Measurements from ENCODE around the gene EGFR.

DNA sequence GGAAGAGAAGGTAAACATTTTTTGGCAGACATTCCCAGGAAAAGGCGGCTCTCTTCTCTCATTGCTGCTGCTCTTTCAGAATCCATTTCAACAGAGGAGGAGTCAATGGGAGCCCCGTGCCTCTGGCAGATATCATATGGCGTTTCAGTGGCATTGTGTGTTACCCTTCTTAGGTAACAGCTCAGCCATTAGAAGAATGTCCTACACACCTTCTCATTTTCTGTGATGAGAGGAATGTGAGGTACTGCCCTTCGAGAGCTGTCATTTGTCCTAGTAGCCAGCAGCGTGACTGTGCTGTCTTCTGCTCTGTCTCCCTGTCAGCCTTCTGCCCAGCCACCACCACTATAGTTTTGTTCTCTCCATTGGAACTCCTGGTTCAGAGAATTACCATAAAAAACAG, 102.4 kb downstream of the EGFR start:
- TF ChIP-seq, protein P1, sequence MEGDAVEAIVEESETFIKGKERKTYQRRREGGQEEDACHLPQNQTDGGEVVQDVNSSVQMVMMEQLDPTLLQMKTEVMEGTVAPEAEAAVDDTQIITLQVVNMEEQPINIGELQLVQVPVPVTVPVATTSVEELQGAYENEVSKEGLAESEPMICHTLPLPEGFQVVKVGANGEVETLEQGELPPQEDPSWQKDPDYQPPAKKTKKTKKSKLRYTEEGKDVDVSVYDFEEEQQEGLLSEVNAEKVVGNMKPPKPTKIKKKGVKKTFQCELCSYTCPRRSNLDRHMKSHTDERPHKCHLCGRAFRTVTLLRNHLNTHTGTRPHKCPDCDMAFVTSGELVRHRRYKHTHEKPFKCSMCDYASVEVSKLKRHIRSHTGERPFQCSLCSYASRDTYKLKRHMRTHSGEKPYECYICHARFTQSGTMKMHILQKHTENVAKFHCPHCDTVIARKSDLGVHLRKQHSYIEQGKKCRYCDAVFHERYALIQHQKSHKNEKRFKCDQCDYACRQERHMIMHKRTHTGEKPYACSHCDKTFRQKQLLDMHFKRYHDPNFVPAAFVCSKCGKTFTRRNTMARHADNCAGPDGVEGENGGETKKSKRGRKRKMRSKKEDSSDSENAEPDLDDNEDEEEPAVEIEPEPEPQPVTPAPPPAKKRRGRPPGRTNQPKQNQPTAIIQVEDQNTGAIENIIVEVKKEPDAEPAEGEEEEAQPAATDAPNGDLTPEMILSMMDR (IDR thresholded peaks at IDR 0.05), result no peak
- TF ChIP-seq POLR2A (IDR thresholded peaks at IDR 0.05; ENCODE audit: low read length), result no peak
- no peak for TF ChIP-seq SREBF2 (IDR thresholded peaks at IDR 0.05)
- no peak for TF ChIP-seq ATOH8 (CRISPR knock-in tag; IDR thresholded peaks at IDR 0.05; ENCODE audit: low read depth)
- TF ChIP-seq, protein P2, sequence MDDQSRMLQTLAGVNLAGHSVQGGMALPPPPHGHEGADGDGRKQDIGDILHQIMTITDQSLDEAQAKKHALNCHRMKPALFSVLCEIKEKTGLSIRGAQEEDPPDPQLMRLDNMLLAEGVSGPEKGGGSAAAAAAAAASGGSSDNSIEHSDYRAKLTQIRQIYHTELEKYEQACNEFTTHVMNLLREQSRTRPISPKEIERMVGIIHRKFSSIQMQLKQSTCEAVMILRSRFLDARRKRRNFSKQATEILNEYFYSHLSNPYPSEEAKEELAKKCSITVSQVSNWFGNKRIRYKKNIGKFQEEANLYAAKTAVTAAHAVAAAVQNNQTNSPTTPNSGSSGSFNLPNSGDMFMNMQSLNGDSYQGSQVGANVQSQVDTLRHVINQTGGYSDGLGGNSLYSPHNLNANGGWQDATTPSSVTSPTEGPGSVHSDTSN (IDR thresholded peaks at IDR 0.05), result no peak
- TF ChIP-seq, protein P3, sequence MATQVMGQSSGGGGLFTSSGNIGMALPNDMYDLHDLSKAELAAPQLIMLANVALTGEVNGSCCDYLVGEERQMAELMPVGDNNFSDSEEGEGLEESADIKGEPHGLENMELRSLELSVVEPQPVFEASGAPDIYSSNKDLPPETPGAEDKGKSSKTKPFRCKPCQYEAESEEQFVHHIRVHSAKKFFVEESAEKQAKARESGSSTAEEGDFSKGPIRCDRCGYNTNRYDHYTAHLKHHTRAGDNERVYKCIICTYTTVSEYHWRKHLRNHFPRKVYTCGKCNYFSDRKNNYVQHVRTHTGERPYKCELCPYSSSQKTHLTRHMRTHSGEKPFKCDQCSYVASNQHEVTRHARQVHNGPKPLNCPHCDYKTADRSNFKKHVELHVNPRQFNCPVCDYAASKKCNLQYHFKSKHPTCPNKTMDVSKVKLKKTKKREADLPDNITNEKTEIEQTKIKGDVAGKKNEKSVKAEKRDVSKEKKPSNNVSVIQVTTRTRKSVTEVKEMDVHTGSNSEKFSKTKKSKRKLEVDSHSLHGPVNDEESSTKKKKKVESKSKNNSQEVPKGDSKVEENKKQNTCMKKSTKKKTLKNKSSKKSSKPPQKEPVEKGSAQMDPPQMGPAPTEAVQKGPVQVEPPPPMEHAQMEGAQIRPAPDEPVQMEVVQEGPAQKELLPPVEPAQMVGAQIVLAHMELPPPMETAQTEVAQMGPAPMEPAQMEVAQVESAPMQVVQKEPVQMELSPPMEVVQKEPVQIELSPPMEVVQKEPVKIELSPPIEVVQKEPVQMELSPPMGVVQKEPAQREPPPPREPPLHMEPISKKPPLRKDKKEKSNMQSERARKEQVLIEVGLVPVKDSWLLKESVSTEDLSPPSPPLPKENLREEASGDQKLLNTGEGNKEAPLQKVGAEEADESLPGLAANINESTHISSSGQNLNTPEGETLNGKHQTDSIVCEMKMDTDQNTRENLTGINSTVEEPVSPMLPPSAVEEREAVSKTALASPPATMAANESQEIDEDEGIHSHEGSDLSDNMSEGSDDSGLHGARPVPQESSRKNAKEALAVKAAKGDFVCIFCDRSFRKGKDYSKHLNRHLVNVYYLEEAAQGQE (IDR thresholded peaks at IDR 0.05), result no peak
- no peak for TF ChIP-seq KDM1A (IDR thresholded peaks at IDR 0.05; ENCODE audit: low read depth)
- no peak for TF ChIP-seq JUN (IDR thresholded peaks at IDR 0.05)
- no peak for TF ChIP-seq CHD4 (IDR thresholded peaks at IDR 0.05; ENCODE audit: borderline replicate concordance)
- TF ChIP-seq SMC3 (IDR thresholded peaks at IDR 0.05), result no peak
- no peak for TF ChIP-seq EHMT2 (IDR thresholded peaks at IDR 0.05; ENCODE audit: low read depth)
- TF ChIP-seq CBX8 (IDR thresholded peaks at IDR 0.05), result no peak

Measured in A549 (cell line).